Stimulated activated CD4-positive, alpha-beta T cell treated with anti-CD3 and anti-CD28 coated beads, Interleukin-12 subunit alpha, Interleukin-12 subunit beta, amount 100 ng/mL, for 48 hours (primary cell): Measurements from ENCODE around the gene MFAP1.
"Not testable (repeated sequence)": the region's sequence is repeated elsewhere in the genome, so short reads cannot be mapped to it uniquely, and the experiment has no call there.

Source experiments
- DNase-seq, 3 donors: peaks; one replicate each; pipeline ENCODE4 v3.0.0-alpha.2; 2020; ENCODE audit warnings: low read depth in 2 of 3, low spot score in 1 of 3

MFAP1 gene, protein sequence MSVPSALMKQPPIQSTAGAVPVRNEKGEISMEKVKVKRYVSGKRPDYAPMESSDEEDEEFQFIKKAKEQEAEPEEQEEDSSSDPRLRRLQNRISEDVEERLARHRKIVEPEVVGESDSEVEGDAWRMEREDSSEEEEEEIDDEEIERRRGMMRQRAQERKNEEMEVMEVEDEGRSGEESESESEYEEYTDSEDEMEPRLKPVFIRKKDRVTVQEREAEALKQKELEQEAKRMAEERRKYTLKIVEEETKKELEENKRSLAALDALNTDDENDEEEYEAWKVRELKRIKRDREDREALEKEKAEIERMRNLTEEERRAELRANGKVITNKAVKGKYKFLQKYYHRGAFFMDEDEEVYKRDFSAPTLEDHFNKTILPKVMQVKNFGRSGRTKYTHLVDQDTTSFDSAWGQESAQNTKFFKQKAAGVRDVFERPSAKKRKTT

GRCh38 chr15:43824302-43825246, at the start of gene MFAP1:
Gene MFAP1, minus strand, starts transcription at chr15:43824690. Its CDS starts 121 bp downstream, at chr15:43824569.
- DNase-seq, result peak; percentile 89 to 91 (median 91)

GRCh38 chr15:43873651-43874050, 49.2 kb upstream of the MFAP1 start:
- DNase-seq, result no peak

GRCh38 chr15:43872416-43873020, 48.0 kb upstream of the MFAP1 start:
- DNase-seq, result peak in 1 of 3 donors; percentile 12

- no peak for DNase-seq
Observed at GRCh38 chr15:43871835-43872234, 47.3 kb upstream of the MFAP1 start.

GRCh38 chr15:43868406-43868805, 43.9 kb upstream of the MFAP1 start:
- no peak for DNase-seq

DNA sequence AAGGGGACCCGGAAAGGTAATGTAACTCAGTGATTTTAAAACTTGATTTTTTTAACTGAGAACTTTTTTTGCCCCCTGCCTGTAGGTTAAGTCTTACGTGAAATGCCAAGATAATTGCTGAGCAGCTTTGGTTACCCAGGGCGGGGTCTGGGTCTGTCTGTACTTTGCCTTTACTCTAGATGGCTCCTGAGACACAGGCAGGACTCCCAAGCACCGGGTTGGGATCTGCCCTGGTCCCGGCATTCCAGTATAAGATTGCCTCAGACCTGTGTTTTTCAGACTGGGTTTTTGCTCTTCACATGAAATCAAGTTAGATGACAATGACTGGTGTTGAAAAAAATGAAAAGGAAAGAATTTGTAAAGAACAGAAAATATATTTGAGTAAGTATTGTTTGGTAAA, 42.6 kb upstream of the MFAP1 start:
- no peak for DNase-seq

DNA sequence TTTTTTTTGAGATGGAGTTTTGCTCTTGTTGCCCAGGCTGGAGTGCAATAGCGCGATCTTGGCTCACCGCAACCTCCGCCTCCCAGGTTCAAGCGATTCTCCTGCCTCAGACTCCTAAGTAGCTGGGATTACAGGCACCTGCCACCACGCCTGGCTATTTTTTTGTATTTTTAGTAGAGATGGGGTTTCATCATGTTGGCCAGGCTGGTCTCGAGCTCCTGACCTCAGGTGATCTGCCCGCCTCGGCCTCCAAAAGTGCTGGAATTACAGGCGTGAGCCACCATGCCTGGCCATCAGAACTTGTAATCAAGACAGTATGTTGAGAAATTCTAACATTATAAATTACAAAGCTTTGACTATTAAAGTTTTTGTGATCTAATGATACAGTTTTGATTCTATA, 42.1 kb upstream of the MFAP1 start:
- DNase-seq, result not testable (repeated sequence)

- no peak for DNase-seq
Observed at GRCh38 chr15:43859546-43859945, 35.1 kb upstream of the MFAP1 start.

DNA sequence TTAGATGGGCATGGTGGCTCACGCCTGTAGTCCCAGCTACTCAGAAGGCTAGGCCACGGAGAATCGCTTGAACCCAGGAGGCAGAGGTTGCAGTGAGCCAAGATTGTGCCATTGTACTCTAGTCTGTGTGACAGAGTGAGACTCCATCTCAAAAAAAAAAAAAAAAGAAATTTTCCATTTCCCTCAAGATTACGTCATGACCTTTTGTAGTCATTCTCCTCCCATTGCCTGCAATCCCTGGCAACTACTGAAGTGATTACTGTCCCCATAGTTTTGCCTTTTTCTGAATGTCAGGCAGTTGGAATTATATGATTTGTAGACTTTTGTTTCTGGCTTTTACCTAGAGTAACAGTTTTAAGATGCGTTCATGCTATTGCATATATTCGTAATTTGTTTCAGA, 30.3 kb upstream of the MFAP1 start:
- DNase-seq, result no peak

GRCh38 chr15:43852607-43853006, 28.1 kb upstream of the MFAP1 start:
- DNase-seq, result no peak

DNA sequence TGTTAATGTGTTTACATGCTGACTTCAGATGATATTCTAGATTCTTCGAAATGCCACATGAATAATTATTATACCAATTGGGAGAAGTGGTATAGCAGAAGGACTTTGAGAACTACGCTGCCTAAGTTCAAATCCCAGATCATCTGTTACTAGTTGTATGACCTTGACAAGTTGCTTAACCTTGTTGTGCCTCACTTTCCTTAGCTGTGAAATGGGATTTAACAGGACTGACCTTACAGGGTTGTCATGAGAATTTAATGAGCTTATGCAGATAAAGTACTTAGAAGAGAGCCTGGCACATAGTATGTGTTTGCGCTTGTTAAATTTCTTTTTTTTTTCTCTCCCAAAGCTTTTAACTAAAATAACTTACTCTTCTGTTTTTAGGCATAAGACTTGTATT, 26.8 kb upstream of the MFAP1 start:
- DNase-seq, result no peak

DNA sequence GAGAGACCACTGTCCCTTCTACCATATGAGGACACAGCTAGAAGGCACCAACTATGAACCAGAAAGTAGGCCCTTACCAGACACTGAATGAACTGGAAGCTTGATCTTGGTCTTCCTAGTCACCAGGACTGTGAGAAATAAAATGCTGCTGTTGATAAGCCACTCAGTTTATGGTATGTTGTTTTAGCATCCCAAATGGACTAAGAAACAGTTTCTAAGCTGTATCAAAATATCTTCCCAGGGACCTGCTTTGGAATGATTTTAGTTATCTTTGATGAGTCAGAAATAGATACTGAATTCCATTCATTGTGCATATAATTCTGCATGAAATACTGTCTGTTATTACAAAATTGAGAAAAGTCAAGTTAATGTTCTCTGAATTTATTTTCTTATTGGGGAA, 20.9 kb upstream of the MFAP1 start:
- DNase-seq, result no peak

- DNase-seq, result not testable (repeated sequence)
Observed at GRCh38 chr15:43832485-43832884, 8.0 kb upstream of the MFAP1 start.

GRCh38 chr15:43831519-43832052, 7.1 kb upstream of the MFAP1 start:
- DNase-seq, result not testable (repeated sequence)

GRCh38 chr15:43830691-43831275, 6.3 kb upstream of the MFAP1 start:
- DNase-seq, result not testable (repeated sequence)

DNA sequence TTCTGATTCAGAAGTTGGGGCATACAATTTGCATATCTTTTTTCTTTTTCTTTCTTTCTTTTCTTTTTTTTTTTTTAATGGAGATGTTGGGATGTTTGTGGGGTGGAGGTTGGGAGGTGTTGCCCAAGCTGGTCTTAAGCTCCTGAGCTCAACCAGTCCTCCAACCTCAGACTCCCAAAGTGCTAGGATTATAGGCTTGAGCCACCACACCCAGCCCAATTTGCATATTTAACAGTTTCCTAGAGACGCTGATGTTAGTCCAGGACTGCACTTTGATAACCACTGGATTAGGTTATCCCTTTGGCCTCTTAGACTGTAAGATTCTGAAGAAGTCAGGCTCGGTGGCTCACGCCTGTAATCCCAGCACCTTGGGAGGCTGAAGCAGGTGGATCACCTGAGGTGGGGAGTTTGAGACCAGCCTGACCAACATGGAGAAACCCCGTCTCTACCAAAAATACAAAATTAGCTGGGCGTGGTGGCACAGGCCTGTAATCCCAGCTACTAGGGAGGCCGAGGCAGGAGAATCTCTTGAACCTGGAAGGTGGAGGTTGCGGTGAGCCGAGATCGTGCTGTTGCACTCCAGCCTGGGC, 5.6 kb upstream of the MFAP1 start:
- DNase-seq, result not testable (repeated sequence)

- DNase-seq, result peak in 1 of 3 donors; percentile 34
Observed at GRCh38 chr15:43828061-43828657, 3.7 kb upstream of the MFAP1 start.

DNA sequence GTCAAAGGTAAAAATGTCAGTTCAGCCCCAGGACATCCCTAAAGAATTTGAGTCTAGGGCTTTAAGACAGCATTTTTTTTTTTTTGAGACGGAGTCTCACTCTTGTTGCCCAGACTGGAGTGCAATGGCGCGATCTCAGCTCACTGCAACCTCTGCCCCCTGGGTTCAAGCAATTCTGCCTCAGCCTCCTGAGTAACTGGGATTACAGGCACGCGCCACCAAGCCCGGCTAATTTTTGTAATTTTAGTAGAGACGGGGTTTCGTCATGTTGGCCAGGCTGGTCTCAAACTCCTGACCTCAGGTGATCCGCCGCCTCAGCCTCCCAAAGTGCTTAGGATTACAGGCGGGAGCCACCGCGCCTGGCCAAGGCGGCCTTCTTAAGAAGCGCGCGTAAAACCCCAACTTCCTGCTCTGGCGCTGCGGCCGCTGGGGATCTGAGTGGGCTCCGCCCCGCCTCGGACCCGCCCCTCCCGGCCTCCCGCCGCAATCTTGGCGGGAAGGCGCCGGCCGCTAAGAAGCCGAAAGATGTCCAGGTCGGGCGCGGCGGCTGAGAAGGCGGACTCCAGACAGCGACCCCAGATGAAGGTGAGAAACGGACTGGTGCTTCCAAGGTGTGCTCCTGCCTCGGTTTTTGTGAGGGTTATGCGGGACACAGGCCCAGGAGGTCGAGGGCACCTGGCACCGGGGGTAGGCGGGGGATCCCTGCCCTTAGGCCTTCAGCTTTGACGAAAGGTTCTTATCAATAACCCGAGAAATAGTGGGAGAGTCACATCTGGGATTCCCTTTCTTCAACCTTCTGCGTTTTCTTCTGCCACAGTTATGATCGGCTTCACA, 2.2 kb upstream of the MFAP1 start, which contains the start of gene WDR76:
Gene WDR76 (plus strand): TSS at position 495 of the 834 bp plus-strand sequence. CDS start 31 bp downstream, at position 526.
- peak; percentile 69 to 84 (median 74) for DNase-seq

DNA sequence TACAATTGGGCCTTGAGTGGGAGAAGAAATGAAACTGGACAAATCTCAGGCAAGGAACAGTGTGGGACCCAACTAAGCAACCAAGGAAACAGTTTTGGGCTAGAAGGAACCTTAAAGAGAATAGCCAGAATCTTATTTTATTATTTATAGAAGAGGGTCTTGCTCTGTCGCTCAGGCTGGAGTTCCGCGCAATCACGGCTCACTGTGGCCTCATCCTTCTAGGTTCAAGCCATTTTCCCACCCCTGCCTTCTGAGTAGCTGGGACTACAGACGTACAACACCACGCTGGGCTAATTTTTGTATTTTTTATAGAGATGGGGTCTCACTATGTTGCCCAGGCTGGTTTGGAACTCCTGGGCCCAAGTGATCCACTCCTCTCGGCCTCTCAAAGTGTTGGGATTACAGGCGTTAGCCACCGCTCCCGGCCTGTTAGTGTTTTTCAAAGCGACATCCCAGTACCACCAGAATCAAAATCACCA, 1.6 kb upstream of the MFAP1 start:
- no peak for DNase-seq
